ENCODE measurements around the gene PSMB7. TPM values are rescaled to one million over a fixed set of nuclear protein-coding genes. Genes with fewer than 3 reads are reported as not detected.

The PSMB7 gene
- total and polyA plus RNA-seq, 2 of the 8 experiments (the other 6 are each of a cell fraction or from before 2014, with no cell fraction given), result 222 to 357 TPM

GRCh38 chr9:124390794-124391658, 24.2 kb downstream of the PSMB7 start:
- no peak overlapping the region for H2BK12ac ChIP-seq (ENCODE audit: low read depth, low read length)
- no peak overlapping the region for H3K14ac ChIP-seq (ENCODE audit: insufficient read length)
- H2BK5ac ChIP-seq (ENCODE audit: low read depth, low read length), result no peak overlapping the region
- H3K4me2 ChIP-seq (ENCODE audit: insufficient read depth in 1 of 2, low read depth in 2 of 2, low read length in 2 of 2), result no peak overlapping the region
- no peak overlapping the region for H3K4ac ChIP-seq (replicated peaks; ENCODE audit: insufficient read length, low read depth, low read length)
- H3K4me3 ChIP-seq (ENCODE audit: extremely low read depth in 1 of 4, insufficient read depth in 2 of 4, low read depth in 3 of 4, low read length in 4 of 4), result no peak overlapping the region
- H3K9ac ChIP-seq (replicated peaks in 1 of 4; ENCODE audit: extremely low read depth in 1 of 4, low read depth in 3 of 4, low read length in 3 of 4), result no peak overlapping the region
- no peak overlapping the region for H4K8ac ChIP-seq (ENCODE audit: extremely low read depth, insufficient read depth, low read length)
- ChIA-PET CTCF (ENCODE audit: partially characterized antibody) (interaction anchor here (0.6 to 21.3 kb wide), 13 partner anchors 9 to 264 kb away, joined by 3 to 330 read pairs (median 10); partner anchors contain the start of gene PSMB7), POLR2A (ENCODE audit: partially characterized antibody) (no interaction called here)
- no peak overlapping the region for H2AK5ac ChIP-seq (ENCODE audit: low read depth, low read length)
- no peak overlapping the region for H4K5ac ChIP-seq (ENCODE audit: insufficient read length, low read depth, low read length)
- WGBS, 2 experiments (ENCODE audit: extremely low coverage in 1 of 2, insufficient coverage in 1 of 2, insufficient read length in 1 of 2, insufficient replicate concordance in 2 of 2, low coverage in 1 of 2, low lambda C conversion rate in 2 of 2, missing lambda C conversion rate in 1 of 2), result 84% methylated on average over 9 of the region's 9 CpGs; no CpG with 5 or more reads in 1 of the 2 experiments
- FAIRE-seq (no peak), DNase-seq (ENCODE audit: low read depth in 1 of 2, low spot score in 2 of 2) (no peak)
- H3K79me2 ChIP-seq (ENCODE audit: control insufficient read depth in 1 of 2, insufficient read depth in 2 of 2, low read length in 2 of 2), result peaks cover 8 to 91% of the 10 kb centered on the region in 2 experiments
- H3K27me3 ChIP-seq (replicated peaks in 1 of 4; ENCODE audit: control insufficient read depth in 3 of 4, extremely low read depth in 1 of 4, insufficient read depth in 3 of 4, low read length in 3 of 4), result no peaks in the 10 kb centered on the region
- peaks cover 10 to 11% of the 10 kb centered on the region in 2 experiments for H4K20me1 ChIP-seq (replicated peaks in 1 of 2; ENCODE audit: control insufficient read depth in 1 of 2, insufficient read depth in 2 of 2, low read length in 2 of 2)
- no peak overlapping the region for H3K23ac ChIP-seq (ENCODE audit: insufficient read length)
- H2BK20ac ChIP-seq (ENCODE audit: low read length), result no peak overlapping the region
- H3K56ac ChIP-seq (replicated peaks; ENCODE audit: insufficient read length, low read depth, low read length), result no peak overlapping the region
- H3K79me1 ChIP-seq (ENCODE audit: low read depth, low read length), result peaks cover 14% of the 10 kb centered on the region
- no peaks in the 10 kb centered on the region for H3K23me2 ChIP-seq (ENCODE audit: low read depth, low read length)
- H3K36me3 ChIP-seq (ENCODE audit: control insufficient read depth in 2 of 4, insufficient read depth in 4 of 4, low read length in 3 of 4), result no peaks in the 10 kb centered on the region
- H2AFZ ChIP-seq (ENCODE audit: low read length), result no peak overlapping the region
- no peak overlapping the region for H3K27ac ChIP-seq (ENCODE audit: low read depth, low read length)
- no peak overlapping the region for H3K18ac ChIP-seq (ENCODE audit: extremely low read depth, low read length)
- no peak for TF ChIP-seq JUND (IDR thresholded peaks at IDR 0.05; ENCODE audit: low read length)
- no peak for TF ChIP-seq HDAC2 (IDR thresholded peaks at IDR 0.05; ENCODE audit: borderline replicate concordance in 1 of 2, low read depth in 2 of 2, low read length in 2 of 2)
- TF ChIP-seq CREB1 (IDR thresholded peaks at IDR 0.05), result no peak
- no peak for TF ChIP-seq ATF2 (IDR thresholded peaks at IDR 0.05; ENCODE audit: low read length)
- TF ChIP-seq RFX5 (IDR thresholded peaks at IDR 0.05; ENCODE audit: borderline replicate concordance, low read depth, low read length), result no peak
- TF ChIP-seq ASH2L (IDR thresholded peaks at IDR 0.05; ENCODE audit: low read length), result no peak
- no peak for TF ChIP-seq TEAD4 (IDR thresholded peaks at IDR 0.05; ENCODE audit: low read depth, low read length)
- no peak for TF ChIP-seq NRF1 (IDR thresholded peaks at IDR 0.05; ENCODE audit: low read depth, low read length)
- TF ChIP-seq USF2 (IDR thresholded peaks at IDR 0.05; ENCODE audit: low read length), result no peak
- no peak for TF ChIP-seq TAF1 (IDR thresholded peaks at IDR 0.05; ENCODE audit: low read depth, low read length)
- H3K4me1 ChIP-seq (replicated peaks in 1 of 4; ENCODE audit: control insufficient read depth in 3 of 4, insufficient read depth in 4 of 4, low read length in 3 of 4), result peaks cover 3 to 16% (median 9%) of the 10 kb centered on the region in 4 experiments; a peak in 5 of 7 replicates
- H2BK15ac ChIP-seq (ENCODE audit: low read length), result no peak overlapping the region
- no peaks in the 10 kb centered on the region for H3K9me3 ChIP-seq (ENCODE audit: insufficient read depth in 2 of 2, low read depth in 1 of 2, low read length in 1 of 2)
- H4K91ac ChIP-seq (replicated peaks; ENCODE audit: insufficient read length, low read length), result no peak overlapping the region
- no peak overlapping the region for H2BK120ac ChIP-seq (replicated peaks; ENCODE audit: low read depth, low read length)

Data from H1 (cell line).